ENCODE data around the gene RPS6KB1. TPM values are rescaled to one million over a fixed set of nuclear protein-coding genes. Genes with fewer than 3 reads are reported as not detected.
"Not testable (repeated sequence)": the region's sequence is repeated elsewhere in the genome, so short reads cannot be mapped to it uniquely, and the experiment has no call there.

RPS6KB1 gene
- total and polyA plus RNA-seq, 4 donors, result 8.7 to 59.2 (median 17.5) TPM

DNA sequence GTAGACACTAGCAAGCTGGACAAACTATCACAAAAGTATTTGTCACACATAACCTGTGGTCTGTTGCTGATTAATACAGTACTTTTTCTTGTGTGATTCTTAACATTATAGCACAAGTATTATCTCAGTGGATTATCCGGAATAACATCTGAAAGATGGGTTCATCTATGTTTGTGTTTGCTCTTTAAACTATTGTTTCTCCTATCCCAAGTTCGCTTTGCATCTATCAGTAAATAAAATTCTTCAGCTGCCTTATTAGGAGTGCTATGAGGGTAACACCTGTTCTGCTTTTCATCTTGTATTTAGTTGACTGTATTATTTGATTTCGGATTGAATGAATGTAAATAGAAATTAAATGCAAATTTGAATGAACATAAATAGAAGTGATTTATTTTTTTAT is 57.1 kb downstream of the RPS6KB1 start:
- no peaks in the 10 kb centered on the region for H3K27me3 ChIP-seq (ENCODE audit: control insufficient read depth in 3 of 3, insufficient read depth in 3 of 3, low read length in 2 of 3)
- H3K27ac ChIP-seq (ENCODE audit: low read depth in 1 of 2, low read length in 1 of 2), result no peak overlapping the region
- no peaks in the 10 kb centered on the region for H3K9me3 ChIP-seq (ENCODE audit: control insufficient read depth in 4 of 4, insufficient read depth in 3 of 4, low read length in 3 of 4)
- no peak for ATAC-seq (ENCODE audit: insufficient read depth, low FRiP score)
- H3K36me3 ChIP-seq (ENCODE audit: control insufficient read depth in 4 of 4, insufficient read depth in 4 of 4, low read length in 4 of 4), result peaks cover 3 to 23% (median 13%) of the 10 kb centered on the region in 4 donors
- TF ChIP-seq, protein P1, sequence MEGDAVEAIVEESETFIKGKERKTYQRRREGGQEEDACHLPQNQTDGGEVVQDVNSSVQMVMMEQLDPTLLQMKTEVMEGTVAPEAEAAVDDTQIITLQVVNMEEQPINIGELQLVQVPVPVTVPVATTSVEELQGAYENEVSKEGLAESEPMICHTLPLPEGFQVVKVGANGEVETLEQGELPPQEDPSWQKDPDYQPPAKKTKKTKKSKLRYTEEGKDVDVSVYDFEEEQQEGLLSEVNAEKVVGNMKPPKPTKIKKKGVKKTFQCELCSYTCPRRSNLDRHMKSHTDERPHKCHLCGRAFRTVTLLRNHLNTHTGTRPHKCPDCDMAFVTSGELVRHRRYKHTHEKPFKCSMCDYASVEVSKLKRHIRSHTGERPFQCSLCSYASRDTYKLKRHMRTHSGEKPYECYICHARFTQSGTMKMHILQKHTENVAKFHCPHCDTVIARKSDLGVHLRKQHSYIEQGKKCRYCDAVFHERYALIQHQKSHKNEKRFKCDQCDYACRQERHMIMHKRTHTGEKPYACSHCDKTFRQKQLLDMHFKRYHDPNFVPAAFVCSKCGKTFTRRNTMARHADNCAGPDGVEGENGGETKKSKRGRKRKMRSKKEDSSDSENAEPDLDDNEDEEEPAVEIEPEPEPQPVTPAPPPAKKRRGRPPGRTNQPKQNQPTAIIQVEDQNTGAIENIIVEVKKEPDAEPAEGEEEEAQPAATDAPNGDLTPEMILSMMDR (IDR thresholded peaks at IDR 0.05; ENCODE audit: control extremely low read depth, extremely low read depth), result no peak
- H3K9ac ChIP-seq (ENCODE audit: insufficient read depth in 1 of 2, low read length in 2 of 2), result no peak overlapping the region
- WGBS, 2 donors, result 90 to 96% methylated on average over 3 of the region's 3 CpGs
- no peaks in the 10 kb centered on the region for H3K4me1 ChIP-seq (ENCODE audit: control insufficient read depth in 5 of 5, insufficient read depth in 5 of 5, low read length in 5 of 5)
- no peak for DNase-seq
- no peak overlapping the region for H3K4me3 ChIP-seq

DNA sequence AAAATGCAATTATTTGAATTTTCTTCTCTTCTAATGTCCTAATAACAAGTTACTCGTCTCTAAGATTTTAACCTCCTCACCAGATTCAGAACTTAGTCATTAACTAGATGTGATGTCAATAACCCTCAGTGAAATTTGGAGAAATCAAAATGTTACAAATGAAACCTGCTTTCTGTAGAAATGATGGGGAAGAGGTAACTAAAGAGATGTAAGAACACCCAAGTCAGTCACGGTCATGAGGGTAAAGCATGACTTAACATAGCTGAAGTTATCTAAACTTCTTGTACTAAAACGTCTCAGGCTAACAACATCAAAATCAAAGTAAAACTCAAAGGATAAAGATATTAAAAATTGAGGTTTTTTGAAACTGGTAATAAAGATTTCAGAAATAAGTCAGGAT is 61.9 kb downstream of the RPS6KB1 start:
- no peak overlapping the region for H3K27ac ChIP-seq (ENCODE audit: low read depth in 1 of 2, low read length in 1 of 2)
- H3K4me1 ChIP-seq (ENCODE audit: control insufficient read depth in 5 of 5, insufficient read depth in 5 of 5, low read length in 5 of 5), result no peaks in the 10 kb centered on the region
- no peak overlapping the region for H3K4me3 ChIP-seq
- no peak for DNase-seq
- no peaks in the 10 kb centered on the region for H3K9me3 ChIP-seq (ENCODE audit: control insufficient read depth in 4 of 4, insufficient read depth in 3 of 4, low read length in 3 of 4)
- H3K9ac ChIP-seq (ENCODE audit: insufficient read depth in 1 of 2, low read length in 2 of 2), result no peak overlapping the region
- no peak for ATAC-seq (ENCODE audit: insufficient read depth, low FRiP score)
- no peaks in the 10 kb centered on the region for H3K27me3 ChIP-seq (ENCODE audit: control insufficient read depth in 3 of 3, insufficient read depth in 3 of 3, low read length in 2 of 3)
- TF ChIP-seq, protein P1 (IDR thresholded peaks at IDR 0.05; ENCODE audit: control extremely low read depth, extremely low read depth), result no peak
- peaks cover 0 to 29% (median 7%) of the 10 kb centered on the region in 4 donors for H3K36me3 ChIP-seq (ENCODE audit: control insufficient read depth in 4 of 4, insufficient read depth in 4 of 4, low read length in 4 of 4)
- 90 to 93% methylated on average over 3 of the region's 3 CpGs for WGBS, 2 donors

DNA sequence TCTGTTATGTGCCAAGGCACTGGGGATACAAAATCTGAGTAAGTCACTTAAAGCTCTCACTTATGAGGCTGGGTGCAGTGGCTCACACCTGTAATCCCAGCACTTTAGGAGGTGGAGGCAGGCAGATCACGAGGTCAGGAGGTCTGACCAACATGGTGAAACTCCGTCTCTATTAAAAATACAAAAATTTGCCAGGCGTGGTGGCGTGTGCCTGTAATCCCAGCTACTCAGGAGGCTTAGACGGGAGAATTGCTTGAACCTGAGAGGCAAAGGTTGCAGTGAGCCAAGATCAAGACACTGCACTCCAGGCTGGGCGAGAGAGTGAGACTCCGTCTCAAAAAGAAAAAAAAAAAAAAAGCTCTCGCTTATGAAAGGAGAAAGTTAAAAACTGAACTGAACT is 66.7 kb downstream of the RPS6KB1 start:
- 92 to 98% methylated on average over 8 of the region's 8 CpGs for WGBS, 2 donors
- not testable (repeated sequence) for ATAC-seq (ENCODE audit: insufficient read depth, low FRiP score); H3K27me3 ChIP-seq (ENCODE audit: control insufficient read depth in 3 of 3, insufficient read depth in 3 of 3, low read length in 2 of 3); DNase-seq; H3K9ac ChIP-seq (ENCODE audit: insufficient read depth in 1 of 2, low read length in 2 of 2); H3K27ac ChIP-seq (ENCODE audit: low read depth in 1 of 2, low read length in 1 of 2); H3K9me3 ChIP-seq (ENCODE audit: control insufficient read depth in 4 of 4, insufficient read depth in 3 of 4, low read length in 3 of 4); H3K4me3 ChIP-seq
- Histone ChIP-seq H3K36me3 (ENCODE audit: control insufficient read depth in 4 of 4, insufficient read depth in 4 of 4, low read length in 4 of 4) (peaks cover 0 to 25% (median 3%) of the 10 kb centered on the region in 4 donors), H3K4me1 (ENCODE audit: control insufficient read depth in 5 of 5, insufficient read depth in 5 of 5, low read length in 5 of 5) (peaks cover 0 to 12% (median 7%) of the 10 kb centered on the region in 5 donors)

DNA sequence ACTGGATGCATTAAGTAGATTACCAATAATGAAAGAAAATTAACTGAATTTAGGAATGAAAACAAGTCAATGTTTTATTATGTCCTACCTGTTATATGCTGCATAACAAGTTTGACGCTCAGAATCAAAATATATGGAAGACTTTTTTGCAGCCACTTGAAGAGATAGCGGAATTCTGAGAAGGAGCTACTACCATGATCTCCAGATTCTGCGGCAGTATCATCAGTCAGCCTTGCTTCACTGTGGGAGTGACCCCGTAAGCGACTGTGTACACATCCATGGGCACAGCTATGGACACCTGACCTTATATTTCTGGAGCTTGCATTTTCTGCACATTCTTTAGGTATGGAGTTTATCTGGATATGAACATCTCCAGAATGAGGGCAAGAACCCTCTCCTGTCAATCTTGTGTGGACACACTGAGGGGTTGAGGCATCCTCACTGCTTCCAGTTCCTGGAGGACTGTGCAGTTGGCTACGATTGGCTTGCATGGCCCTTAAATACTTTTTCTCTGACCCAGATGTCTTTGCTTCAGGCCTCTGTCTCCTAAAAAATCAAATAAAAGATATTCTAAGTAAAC is 69.9 kb downstream of the RPS6KB1 start:
- Histone ChIP-seq H3K4me3 (no peak overlapping the region), H3K27me3 (ENCODE audit: control insufficient read depth in 3 of 3, insufficient read depth in 3 of 3, low read length in 2 of 3) (no peaks in the 10 kb centered on the region), H3K27ac (ENCODE audit: low read depth in 1 of 2, low read length in 1 of 2) (no peak overlapping the region), H3K9ac (ENCODE audit: insufficient read depth in 1 of 2, low read length in 2 of 2) (no peak overlapping the region), H3K9me3 (ENCODE audit: control insufficient read depth in 4 of 4, insufficient read depth in 3 of 4, low read length in 3 of 4) (no peaks in the 10 kb centered on the region), H3K36me3 (ENCODE audit: control insufficient read depth in 4 of 4, insufficient read depth in 4 of 4, low read length in 4 of 4) (peaks cover 0 to 14% (median 1%) of the 10 kb centered on the region in 4 donors), H3K4me1 (ENCODE audit: control insufficient read depth in 5 of 5, insufficient read depth in 5 of 5, low read length in 5 of 5) (peaks cover 0 to 14% (median 8%) of the 10 kb centered on the region in 5 donors)
- ATAC-seq (ENCODE audit: insufficient read depth, low FRiP score), result no peak
- WGBS, 2 donors, result 91 to 94% methylated on average over 6 of the region's 6 CpGs
- DNase-seq, result no peak
- TF ChIP-seq, protein P1 (IDR thresholded peaks at IDR 0.05; ENCODE audit: control extremely low read depth, extremely low read depth), result no peak
